HG03064 (cell line): Measurements from ENCODE around the gene TRIM37.

Experiments
- ATAC-seq: cut with Tn5 transposase; IDR thresholded peaks from one replicate; pipeline ENCODE4 v1.9.1; 2021; ENCODE audit warnings: low read depth; ENCODE audit not compliant: unreplicated experiment

The TRIM37 gene

GRCh38 chr17:59038734-59039133 lies 67.9 kb downstream of the TRIM37 start:
- ATAC-seq = no peak

GRCh38 chr17:59037960-59038359 lies 68.7 kb downstream of the TRIM37 start:
- no peak for ATAC-seq

- ATAC-seq = no peak
Observed at GRCh38 chr17:59030811-59031210, 75.9 kb downstream of the TRIM37 start.

DNA sequence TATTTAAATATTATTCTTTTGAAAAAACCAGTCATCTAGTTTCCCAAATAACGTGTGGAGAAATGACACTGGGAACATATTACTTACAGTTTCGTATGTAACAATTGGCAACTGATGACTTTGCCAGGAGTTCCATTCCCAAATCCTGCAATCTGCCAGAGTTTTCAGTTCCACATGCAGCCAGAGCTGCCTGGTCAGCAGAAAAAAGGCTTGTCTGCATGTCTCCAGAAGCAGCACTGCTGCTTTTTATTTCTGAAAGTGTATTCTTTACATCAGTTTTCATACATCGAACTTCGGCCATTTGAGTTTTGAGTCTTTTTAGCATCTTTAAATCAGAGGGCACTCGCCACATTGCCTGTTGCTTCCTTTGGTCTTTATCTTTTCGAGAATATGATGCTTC lies 78.4 kb downstream of the TRIM37 start:
- no peak for ATAC-seq

DNA sequence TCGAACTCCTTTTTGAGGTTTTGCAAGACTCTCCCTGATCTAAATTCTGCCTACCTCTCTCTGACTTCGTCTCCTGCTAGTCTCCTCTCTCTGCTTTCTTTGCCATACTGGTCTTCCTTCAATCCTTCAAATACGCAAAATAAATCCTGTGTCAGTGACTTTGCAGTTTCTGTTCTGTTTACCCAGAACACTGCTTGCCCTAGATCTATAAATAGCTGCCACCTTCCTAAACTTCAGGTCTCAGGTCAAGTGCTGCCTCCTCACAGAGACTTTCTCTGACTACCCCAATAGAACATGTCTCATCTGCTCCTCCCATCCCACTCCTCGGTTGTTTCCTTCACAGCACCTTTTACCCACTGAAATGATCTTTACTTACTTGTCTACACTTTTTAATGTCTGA lies 78.9 kb downstream of the TRIM37 start:
- ATAC-seq = no peak

- ATAC-seq = no peak
Observed at GRCh38 chr17:59026176-59026939, 80.3 kb downstream of the TRIM37 start.

DNA sequence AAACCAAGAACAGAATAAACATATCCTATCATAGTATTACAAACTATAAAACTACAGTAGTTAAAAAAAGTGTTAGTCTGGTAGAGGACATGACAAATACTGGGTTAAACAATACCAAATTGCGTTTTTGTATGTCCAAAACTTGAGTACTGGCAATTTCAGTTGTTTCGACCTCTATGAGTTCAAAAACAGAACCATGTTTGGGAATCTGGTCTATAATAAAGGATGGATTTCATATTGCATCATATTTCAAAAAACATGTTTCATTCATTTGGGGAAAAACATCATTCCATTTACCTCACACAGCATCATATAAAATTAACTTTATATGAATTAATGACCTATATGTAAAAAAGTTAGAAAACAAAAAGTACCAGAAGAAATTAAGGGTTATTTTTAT lies 81.8 kb downstream of the TRIM37 start:
- no peak for ATAC-seq

- ATAC-seq = no peak
Observed at GRCh38 chr17:59018019-59018418, 88.7 kb downstream of the TRIM37 start.

DNA sequence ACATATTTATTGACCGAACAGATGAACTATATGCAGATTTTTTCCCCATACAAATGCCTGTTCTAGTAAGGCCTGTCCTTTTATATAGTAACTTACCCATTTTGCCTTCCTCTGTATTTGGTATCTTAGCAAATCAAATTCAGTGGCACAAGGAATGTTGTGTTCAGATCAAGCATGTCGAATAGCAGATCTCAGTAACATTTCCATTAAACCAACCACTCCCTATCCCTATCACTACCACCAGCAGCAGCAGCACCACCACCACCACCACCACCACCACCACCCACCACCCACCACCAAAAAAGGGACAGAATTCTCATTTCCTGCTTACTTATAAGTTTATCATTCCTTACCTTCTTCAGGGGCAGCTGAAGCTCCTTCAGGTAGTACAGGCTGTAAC lies 94.7 kb downstream of the TRIM37 start:
- no peak for ATAC-seq

GRCh38 chr17:59010026-59010425 lies 96.7 kb downstream of the TRIM37 start:
- no peak for ATAC-seq

- ATAC-seq = no peak
Observed at GRCh38 chr17:59008737-59009136, 97.9 kb downstream of the TRIM37 start.

DNA sequence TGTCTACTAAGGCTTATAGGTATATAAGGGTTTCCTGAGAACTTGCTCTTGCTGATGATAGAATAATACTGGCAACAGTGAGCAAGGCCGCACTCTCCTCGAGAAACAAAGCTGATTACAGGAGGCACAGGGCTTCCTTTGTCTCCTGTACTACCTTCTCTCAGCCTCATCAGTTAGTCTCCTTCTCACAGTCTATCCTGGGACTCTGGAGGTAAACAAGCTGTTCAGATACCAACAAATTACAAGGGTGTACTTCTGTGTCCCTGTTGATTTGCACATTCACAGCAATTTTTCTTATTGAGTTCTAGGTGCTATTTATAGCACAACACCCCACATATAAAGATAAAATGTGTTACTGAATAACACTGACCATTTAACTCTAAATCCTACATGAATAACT lies 98.7 kb downstream of the TRIM37 start:
- no peak for ATAC-seq

DNA sequence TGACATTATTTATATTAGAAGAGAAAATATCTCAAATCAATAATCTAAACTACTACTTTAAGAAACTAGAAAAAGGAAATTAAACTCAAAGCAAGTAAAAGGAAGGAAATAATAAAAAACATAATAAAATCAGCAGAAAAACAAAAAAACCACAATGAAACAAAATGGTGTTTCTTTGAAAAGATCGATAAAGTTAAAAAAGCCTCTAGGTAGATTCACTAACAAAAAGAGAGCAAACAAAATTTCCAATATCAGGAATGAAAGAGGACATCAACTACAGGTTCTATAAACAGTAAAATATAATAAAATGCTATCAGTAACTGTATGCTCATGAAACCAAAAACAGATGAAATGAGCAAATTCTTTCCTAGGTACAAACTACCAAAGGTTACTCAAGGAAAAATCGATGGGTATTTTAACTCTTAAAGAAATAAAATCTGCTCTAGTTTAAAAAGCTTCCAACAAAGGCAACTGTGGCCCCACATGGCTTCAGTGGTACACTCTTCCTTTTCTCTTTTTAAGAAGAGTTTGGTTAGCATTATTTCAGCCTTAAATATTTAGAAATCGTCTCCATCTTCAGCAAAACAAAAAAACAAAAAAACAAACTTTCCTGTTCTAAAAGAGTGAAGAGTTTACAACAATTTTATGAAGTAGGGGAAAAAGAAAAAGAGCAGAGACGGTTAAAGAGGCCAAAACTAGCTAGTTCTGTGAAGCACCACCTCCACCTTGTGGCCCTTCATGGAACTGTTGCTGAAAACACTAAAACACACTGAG lies 102.2 kb downstream of the TRIM37 start:
- no peak for ATAC-seq

- ATAC-seq = no peak
Observed at GRCh38 chr17:59003860-59004259, 102.8 kb downstream of the TRIM37 start.

- ATAC-seq = no peak
Observed at GRCh38 chr17:59002848-59003247, 103.8 kb downstream of the TRIM37 start.

DNA sequence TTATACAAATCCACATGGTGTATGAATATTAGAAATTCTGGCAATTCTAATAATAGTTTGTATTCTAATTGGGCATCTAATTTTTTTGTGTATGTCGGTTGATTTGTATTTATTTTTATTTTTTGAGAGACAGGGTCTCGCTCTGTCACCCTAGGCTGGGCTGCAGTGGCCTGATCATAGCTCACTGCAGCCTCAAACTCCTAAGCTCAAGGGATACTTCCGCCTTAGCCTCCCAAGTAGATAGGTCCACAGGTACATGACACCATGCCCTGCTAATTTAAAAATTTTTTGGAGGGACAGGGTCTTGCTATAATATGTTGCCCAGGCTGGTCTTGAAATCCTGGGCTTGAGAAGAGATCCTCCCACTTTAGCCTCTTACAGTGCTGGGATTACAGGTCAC lies 104.6 kb downstream of the TRIM37 start:
- no peak for ATAC-seq

GRCh38 chr17:59001158-59001814 lies 105.4 kb downstream of the TRIM37 start:
- peak; percentile 71 for ATAC-seq

- ATAC-seq = no peak
Observed at GRCh38 chr17:59000022-59000421, 106.7 kb downstream of the TRIM37 start.

DNA sequence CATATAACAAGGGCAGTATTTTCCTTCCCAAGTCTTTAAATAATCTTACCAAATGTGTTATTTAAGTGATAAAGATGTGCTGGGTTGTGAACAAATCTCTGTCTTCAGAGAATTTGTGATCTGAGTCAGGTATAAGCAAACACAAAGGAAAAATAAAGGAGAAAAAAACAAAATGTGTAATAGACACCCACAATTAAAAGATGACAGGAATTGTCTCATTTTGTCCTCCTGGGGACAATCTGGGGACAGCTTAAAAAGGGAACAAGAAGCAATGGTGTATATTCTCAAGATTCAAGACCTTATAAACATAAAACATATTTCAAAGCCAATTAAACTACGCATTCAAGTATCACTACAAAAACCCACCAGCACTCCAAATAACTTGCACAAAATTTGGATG lies 107.2 kb downstream of the TRIM37 start:
- no peak for ATAC-seq

DNA sequence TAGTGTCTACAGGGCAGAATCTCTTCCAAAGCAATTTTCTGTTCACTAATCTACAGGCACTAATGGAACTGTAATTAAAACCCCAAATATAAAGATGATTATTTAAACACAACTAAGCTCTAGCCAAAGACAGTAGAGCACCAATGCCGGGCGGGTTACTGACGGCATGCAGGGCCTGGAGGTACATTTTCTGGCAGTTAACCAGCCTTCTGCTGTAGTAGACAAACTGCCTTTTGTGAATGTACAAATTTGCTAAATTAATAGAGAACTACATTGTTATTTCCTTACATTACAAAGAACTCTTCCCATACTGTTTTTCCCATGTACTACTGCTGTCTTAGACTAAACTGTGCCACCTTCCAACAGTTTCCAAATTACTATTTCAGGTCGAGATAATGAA lies 107.8 kb downstream of the TRIM37 start:
- ATAC-seq = no peak

- ATAC-seq = no peak
Observed at GRCh38 chr17:58997756-58998553, 108.7 kb downstream of the TRIM37 start.
